NCI-H146 treated with DMSO at 0.1 percent for 48 hours (cell line): Measurements from ENCODE around the gene CPA5.

Source experiments
- DNase-seq: peaks from one replicate; lab custom pipeline; 2025; ENCODE audit not compliant: unreplicated experiment; lab: John Stamatoyannopoulos, UW

Gene CPA5

DNA sequence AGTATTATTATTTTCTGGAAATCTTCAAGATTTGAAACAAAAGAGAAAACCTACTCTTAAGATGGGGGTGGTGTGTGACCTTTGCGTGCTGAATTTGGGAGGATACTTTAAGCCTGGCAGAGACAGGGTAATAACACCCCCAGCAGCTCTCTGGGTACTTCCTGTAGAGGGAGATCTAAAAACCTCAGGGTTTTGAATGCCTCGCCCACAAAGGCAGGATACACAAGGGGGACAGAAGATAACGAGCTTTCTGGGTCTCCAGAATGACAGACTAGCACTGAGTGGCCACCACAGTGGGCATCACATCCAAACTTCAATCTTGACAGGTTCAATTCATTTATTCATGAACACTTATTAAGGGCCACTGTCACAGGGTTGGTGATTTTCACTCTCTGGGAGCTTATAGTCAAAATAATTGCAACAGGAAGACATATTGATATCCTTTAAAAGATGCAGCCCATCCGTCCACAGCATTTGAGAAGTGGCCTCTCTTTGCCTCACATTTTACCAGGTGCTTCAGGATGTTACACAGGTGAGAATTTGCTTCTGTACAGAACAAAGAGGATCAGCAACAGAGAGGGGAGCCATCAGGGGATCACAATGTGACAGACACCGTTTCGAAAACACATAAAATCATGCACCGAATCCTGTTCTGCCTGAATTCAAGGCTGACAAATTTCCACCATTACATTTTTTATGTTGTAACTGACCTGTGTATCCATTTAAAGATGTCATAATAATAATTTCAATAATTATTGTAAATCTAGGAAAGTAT lies 50.0 kb downstream of the CPA5 start:
- no peak for DNase-seq

DNA sequence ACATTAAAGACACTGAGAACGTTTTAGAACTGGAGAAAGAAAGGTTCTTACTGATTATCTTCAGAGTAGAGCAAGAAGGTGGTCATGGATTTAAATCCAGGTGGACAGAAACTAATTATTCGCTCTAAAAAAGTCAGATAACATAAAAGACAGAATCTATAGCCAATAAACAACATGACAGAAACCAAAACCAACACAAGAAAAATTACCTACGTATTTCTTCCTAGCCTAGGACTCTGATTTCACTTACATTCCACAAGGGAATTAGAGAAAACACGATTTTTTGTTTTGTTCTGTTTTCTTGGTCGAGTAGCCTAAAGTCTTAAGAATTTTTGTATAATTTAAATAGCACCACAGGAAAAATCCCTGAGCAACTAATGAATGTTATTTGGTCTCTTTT lies 50.8 kb downstream of the CPA5 start:
- no peak for DNase-seq

DNA sequence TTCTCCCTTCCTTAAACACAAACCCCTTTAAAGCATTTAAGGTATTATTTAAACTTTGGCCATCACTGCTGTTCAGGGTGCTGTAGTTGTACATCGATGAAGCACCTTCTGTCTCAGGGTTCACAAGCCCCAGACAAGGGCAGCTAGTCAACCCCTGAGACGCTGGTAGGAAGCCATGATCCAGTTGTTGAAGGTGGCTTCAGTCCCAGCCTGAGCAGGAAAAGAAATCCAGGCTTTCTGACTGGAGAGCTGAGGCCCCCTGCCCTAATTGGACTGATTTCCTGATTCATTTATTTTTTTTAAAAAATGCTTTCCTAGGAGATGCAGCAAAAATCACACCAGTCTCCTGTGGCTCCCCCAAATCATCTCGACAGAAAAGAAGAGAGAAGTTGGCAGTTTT lies 51.5 kb downstream of the CPA5 start:
- no peak for DNase-seq

DNA sequence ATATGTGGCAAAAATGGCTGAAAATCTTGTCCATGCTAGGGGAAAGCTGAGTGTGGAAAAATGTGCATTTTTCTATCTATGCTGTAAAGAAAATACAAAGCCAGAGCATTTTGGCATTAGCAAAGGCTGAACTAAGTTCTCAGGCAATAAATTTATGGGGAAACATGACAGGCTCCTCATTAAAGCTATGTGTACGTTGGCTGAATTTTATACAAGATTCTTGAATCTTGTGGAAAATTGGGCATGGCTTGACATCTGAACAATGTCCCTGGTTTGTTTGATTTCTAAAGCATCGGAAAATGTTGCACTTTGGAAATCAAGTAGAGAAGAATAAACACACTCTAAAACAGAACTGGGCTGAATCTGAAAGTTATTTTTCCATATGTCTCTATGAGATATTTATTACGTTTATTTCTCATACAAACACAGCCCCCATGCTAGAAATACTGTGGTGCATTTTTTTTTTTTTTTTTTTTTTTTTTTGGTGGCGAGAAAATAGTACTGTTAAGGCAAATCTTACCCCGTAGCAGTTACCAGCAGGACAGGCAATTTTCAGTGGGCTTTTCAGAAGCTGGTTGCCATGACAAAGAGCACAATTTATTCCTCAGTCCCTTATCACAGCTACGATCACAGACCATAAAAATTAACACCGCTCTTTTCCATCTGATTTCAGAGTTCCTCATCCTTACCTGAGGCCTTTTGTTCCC lies 52.6 kb downstream of the CPA5 start:
- no peak for DNase-seq

DNA sequence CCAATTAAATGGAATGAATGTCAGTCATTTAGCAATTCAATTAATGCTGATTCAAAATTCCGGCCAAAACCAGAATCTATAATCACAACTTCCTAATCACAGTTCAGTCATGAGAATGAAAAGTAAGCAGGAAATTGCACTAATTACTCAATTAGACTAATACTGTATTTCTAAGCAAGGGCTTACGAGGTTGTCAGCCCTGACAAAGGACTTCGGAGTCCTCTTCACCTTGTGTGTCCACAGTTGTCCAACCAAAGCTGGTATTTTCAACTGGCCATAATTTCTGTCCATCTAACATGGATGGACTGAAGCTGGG lies 53.1 kb downstream of the CPA5 start:
- DNase-seq: peak; percentile 96

DNA sequence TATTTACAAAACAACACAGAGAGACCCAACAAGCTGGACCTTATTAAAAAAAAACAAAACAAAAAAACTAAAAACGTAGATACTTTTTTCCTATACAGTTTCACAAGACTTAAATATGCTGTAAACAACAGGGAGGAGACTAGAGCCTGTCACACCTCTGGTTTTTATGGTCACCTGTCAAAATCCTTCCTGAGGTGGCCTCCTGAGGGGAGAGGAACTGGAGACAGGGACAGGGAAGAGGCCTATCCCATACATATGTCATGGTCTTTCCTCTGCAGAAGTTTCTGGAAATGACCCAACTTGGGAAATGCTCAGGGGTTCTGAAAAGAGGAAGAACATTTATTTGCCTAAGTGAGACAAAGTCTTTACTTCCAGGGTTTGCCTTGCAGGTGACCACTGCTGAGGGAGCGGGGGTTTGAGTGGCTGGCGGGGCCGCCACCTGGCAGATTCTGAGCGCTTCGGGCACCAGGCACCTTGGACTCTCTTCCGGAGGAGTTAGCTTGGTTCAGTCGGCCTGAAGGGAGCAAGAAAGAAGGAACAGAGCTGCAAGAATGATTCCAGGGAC lies 54.0 kb downstream of the CPA5 start:
- DNase-seq: no peak

DNA sequence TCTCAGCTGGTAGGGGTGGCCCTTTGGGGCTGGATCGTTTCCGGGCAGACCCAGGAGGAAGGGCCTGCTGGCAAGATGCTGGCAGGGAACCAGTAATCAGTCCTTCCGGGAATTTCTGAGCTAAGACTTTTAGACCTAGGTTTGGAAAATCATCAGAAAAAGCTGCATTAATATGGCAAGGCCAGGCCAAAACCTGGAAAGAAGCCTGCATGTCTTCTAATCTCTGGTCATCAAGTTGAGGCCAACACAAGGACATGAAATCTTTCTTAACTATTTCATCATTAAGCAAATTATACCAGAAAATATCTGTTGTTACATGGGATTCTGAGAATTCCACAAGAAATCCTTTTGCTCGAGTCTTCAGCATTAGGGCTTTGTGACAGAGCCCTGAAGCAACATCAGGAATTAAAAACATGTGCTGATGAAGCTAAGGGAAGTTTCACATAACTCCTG lies 55.5 kb downstream of the CPA5 start:
- DNase-seq: no peak

DNA sequence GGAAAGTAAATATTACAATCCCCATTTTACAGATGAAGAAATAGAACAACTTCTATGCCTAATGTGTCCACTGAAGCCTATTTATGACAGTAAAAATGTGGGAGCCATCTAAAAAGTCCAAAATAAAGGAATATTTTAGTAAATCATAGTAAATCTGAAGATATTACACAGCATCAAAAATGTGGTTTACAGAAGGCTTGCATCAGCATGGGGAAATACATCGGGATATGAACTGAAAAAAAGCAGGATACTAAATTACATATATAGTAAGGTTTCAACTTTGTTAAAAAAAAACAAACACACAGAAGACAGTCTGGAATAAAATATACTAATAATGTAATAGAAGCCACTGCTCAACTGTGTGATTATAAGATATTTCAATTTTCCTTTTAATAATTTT lies 56.5 kb downstream of the CPA5 start:
- DNase-seq: no peak

DNA sequence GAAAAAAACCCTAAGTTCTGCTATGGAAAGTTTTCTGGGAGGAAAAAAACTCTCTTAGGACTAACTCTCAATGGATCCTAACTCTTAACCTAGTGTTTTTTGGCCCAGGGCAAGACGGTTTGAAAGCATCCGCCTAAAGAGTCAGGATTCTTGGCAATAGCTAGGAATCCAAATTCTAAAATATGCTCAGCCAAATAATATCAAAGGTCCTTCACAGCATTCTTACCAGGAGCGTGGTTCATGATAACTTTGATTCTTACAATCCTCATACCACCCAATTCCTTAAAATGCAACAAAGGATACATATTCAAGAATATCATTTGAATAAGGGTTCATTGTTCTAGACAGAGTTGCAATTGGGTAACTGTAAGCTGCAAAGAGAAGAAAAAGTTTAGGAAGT lies 57.0 kb downstream of the CPA5 start:
- no peak for DNase-seq

DNA sequence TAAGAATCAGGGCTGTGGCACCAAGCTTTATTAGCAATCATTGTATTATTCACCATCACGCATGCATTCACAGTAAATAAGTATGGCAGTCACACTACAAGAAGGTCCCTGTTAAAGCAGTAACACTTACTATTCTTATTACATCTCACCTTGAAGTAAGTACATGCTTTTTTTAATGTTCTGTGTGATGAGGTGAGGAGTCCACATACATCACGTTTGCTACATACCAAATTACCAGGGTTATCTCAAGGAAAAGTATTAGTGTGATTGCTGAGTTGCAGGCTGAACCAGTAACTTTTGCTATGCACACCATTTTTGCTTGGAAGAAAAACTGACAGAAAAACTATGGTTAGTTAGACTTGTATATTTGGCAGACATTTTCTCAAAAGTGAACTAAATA lies 60.4 kb downstream of the CPA5 start:
- DNase-seq: no peak

DNA sequence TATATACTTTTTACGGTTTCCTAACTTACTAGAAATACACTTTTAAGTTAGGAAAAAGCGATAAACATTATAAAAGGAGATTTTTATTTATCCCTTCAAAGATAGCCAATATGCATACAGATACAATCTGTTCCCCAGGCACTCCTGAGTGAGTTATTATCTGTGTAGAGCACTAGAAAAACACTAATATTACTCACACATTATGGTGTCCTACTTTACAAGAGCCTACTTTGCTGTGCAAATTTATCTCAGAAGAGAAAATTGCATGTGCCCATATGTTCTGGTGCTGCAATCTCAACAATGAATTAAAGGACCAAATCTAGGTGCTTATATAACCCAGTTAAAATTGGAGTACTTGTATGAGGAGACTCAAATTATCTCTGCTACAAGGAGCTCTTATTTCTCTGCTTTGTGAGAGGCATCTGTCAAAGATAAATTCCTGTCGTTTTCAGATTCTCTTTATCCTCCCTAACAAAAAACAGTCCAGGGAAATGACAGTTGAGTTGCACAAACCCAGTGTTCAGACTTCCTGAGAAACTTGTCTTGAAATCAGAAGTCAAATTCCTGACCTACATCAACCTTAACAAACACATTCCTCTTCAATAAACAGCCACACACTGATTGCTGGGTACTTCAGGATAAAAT lies 64.6 kb downstream of the CPA5 start:
- DNase-seq: no peak

DNA sequence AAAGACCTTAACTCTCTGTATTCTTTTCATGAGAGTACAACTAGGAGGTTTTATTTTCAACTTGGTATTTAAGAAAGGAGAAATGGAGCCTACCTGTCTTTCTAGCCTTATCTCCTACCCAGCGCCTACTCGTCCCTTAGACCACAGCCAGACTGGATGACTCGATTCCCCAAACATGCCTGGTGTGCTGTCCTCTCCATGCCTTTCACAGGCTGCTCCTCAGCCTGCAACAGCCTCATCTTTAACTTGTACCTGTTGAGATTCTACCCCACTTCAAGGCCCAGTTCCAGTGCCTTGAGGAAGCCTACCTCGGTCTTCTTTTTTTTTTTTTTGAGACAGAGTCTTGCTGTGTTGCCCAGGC lies 65.1 kb downstream of the CPA5 start:
- no peak for DNase-seq

DNA sequence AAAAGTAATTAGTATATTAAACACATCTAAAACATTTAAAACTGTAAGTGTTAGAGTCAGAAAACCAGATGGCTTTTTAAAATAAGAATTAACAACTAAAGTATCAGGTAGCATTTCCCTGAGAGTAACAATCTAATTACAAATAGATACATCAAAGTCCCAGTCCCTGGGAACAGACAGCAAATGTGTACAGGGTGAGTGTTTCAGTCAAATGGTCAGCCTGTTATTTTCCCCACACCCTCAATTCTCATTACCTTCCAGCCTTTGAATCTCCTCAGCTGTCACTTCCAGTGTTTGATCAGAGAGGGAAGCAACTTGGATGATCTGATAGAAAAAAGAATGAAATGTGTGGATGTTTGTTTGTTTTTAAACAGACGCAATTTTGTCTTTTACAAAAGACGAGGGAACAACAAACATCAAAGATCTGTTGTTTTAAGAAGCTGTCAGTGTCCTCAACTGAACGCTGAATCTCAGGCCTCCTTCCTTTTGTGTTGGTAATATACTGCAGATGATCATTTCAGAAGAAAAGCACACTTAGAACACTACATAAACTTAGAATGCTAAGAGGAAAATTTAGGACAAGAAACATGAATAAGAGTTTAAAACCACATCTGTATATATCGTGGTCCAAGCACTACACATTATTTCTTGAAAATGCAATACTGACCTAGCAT lies 66.4 kb downstream of the CPA5 start:
- no peak for DNase-seq

DNA sequence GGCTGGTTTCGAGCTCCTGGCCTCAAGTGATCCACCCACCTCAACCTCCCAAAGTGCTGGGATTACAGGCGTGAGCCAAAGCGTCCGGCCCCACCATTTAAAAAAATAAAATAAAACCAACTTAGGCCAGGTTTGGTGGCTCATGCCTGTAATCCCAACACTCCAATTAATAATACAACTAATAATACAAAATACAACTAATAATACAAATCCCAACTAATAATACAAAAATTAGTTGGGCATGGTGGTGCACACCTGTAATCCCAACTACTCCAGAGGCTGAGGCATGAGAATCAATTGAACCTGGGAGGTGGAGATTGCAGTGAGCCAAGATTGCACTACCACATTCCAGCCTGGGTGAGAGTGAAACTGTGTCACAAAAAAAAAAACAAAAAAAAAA lies 68.6 kb downstream of the CPA5 start:
- DNase-seq: no peak

DNA sequence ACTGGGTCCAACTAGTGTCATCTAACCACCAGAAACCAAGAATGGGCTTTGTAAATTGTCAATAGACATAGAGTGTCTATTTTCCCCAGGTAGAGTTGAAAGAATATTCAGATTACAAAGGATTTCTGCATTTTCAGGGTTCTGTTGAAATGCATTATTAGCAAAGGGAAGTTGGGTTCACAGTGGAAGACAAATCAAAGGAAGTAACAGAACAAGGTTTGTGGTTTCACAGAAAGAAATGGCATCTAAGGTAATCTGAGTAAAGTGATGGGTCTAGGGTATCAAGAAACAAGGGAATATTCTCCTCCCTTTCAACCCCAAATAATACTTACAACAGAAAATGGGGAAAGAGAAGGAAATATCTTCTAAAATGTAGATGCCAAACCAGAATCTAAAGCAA lies 70.4 kb downstream of the CPA5 start:
- DNase-seq: no peak

DNA sequence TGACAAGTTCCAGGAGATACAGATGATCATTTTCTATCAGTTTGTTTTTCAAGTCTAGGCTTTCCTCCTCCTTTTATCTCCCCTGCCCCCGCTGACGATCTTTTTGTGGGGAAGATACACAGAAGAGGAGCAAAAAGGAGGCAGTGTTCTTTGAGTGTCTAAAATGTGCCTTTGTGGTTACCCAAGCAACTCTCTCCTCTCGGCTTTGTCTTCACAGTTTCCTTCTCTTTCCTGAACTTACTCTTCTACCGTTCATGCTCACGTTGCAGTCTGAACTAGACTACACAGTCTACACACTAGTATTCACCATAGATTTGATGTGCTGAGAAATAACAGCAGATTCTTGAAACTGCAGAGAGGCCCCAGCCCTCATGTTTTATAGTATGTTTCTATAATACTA lies 72.6 kb downstream of the CPA5 start:
- DNase-seq: no peak

DNA sequence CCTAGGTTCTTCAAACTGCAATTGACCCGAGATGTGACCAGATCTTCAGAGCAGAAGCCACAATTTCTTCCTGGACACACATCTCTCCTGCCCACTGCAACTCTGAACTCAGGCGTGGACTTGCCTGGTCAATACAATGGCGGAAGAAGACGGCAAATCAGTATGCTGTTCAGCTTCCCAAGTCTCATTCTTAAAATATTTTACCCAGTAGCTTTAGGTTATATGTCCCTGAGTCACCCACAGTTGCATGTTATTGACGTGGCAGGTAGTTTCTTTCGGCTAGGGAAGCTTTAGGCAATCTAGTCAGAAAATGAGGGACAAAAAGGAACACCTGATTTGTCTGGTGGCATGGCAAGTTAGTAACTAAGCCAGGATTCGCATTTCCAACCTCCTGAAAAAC lies 73.7 kb downstream of the CPA5 start:
- DNase-seq: no peak
